D341Med (cell line): ENCODE measurements around the gene GNAZ.
A peak's percentile ranks its signal among the peaks of the same experiment; 100 is the strongest.

Experiments used
- DNase-seq: peaks from one replicate; pipeline ENCODE4 v3.0.0; 2012; ENCODE audit warnings: low spot score

GNAZ gene

DNA sequence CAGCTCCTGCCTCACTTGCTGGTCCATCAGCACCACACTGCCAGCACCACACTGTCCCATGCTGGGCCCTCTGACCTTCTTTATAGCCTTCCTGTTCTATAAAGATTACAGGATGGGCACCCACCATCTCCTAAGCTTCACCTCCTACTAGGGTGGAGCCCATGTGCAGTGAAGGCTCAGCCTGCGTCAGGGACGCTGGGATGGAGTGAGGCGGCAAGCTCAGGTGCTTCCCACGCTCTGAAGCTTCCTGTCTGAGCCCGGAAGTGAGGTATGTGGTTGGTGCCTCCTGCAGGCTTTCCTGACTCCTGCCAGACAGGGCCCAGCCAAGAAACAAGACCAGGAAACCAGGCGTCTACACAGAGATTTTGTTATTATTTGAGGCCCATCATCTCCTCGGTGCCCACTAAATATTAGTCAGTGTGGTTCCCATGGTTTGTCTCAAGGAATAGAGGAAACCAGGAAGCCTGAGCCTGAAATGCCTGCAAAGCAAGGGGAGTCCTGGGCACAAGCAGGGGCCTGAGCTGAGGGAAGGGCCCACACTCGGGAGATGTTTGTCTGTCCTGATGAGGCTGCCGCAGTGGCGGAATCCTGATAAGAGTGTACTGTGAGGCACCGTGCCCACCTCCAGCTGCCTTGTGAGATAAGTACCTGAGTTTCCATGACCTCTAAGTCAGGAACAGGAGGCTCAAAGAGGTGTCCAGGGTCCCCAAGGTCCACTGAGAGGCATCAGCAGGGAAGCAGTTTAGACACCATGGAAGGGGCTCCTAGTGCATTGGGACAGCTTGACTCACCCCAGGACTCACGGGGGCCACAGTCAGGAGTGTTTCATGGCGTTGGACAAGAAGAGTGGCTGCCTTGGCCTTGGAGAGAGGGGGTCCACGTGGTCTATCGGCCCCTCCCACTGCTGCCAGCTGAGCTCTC lies 49.4 kb downstream of the GNAZ start:
- DNase-seq, result no peak

DNA sequence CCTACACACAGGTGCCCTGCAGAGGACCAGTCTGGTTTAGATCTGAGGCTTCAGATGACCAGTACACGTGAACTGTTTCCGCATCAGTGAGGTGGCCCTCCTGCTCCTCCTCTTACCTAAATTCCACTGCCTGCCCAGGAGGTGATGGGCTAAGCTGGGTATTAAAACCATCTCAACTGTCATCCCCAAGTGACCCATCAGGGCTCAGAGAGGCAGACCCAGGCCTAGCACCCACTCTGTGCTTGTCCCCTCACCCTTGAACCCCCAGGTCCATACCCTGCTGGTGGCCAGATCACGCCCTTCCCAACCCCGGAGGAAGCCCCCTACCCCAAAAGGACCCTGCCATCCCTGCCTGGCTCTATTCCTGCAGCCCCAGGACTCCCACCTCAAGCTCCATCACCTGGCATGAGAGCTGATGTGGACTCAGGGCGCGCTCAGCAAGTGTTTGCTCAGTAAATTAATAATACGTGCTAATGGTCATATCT lies 50.1 kb downstream of the GNAZ start:
- no peak for DNase-seq

DNA sequence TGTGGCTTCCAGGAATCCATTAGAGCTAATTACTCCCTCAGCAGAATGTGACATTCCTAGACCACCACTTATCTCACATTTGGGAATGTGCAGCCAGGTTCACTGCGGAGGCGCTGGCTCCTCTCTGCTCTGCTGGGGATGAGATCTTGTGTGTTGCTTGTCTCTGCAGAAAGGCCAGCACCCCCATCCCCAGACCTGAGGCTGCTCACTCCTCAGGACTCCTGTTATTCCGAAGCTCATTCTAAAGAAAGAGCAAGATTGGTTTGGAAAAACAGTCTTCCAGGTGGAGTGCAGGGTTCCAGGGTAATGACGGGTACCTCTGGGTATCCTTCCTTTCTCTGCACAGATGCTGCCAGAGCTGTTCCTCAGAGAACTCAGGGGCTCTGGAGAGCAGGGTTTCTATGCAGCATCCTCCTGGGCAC lies 50.7 kb downstream of the GNAZ start:
- DNase-seq, result no peak

DNA sequence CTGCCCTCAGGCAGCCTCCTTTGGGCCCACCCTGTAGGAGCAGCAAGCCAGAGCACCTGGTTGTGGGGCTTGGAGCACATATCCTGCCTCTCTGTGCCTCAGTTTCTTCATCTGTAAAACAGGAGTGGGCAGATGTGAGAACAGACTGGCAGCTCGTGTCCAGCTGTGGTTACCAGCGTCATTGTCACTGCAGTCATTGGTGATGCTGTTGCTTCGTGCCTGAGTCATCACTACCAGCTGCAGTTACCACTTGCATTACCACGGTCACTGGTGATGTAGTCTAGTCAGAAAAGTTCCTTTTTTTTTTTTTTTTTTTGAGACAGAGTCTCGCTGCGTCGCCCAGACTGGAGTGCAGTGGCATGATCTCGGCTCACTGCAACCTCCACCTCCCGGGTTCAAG lies 51.1 kb downstream of the GNAZ start:
- no peak for DNase-seq

DNA sequence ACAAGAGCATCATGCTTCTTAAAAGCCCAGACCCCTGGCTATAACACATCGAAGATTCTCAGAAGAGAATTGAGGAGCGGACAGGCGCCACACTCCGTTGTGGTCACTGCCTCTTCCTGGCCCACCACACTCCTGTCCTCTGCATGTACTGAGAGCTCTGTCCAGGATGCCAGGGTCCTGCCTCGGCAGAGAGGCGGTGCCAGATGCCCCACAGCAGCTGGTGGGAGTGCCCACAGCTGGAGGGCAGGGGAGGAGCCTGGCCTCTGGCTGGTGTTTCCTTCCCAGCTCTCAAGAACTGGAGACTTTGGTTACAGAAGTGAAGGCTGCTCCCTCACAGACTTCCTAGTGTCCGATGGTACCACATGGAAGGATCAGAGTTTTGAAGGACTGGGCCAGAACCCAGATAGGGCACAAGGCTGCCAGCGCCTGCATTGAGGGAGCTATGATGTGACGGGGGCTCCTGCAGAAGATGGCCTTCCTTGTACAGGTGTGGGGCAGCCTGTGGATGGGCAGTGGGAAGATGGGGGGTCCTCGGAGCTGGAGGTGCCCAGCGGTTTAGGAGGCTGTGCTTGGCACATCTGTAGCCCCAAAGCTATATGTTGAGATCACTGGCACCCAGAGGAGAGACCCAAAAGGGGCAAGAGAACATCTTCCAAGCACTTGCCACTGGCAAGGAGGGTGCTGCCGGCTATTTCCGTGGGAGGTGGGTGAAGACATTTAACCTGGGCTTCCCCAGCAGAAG lies 52.1 kb downstream of the GNAZ start:
- no peak for DNase-seq

DNA sequence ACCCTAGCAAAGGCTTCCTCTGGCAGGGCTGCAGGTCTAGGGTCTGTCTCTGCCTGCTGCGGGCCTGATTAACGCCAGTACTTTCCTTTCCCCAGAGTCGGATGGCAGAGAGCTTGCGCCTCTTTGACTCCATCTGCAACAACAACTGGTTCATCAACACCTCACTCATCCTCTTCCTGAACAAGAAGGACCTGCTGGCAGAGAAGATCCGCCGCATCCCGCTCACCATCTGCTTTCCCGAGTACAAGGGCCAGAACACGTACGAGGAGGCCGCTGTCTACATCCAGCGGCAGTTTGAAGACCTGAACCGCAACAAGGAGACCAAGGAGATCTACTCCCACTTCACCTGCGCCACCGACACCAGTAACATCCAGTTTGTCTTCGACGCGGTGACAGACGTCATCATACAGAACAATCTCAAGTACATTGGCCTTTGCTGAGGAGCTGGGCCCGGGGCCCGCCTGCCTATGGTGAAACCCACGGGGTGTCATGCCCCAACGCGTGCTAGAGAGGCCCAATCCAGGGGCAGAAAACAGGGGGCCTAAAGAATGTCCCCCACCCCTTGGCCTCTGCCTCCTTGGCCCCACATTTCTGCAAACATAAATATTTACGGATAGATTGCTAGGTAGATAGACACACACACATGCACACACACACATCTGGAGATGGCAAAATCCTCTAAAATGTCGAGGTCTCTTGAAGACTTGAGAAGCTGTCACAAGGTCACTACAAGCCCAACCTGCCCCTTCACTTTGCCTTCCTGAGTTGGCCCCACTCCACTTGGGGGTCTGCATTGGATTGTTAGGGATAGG lies 52.9 kb downstream of the GNAZ start:
- DNase-seq, result no peak

DNA sequence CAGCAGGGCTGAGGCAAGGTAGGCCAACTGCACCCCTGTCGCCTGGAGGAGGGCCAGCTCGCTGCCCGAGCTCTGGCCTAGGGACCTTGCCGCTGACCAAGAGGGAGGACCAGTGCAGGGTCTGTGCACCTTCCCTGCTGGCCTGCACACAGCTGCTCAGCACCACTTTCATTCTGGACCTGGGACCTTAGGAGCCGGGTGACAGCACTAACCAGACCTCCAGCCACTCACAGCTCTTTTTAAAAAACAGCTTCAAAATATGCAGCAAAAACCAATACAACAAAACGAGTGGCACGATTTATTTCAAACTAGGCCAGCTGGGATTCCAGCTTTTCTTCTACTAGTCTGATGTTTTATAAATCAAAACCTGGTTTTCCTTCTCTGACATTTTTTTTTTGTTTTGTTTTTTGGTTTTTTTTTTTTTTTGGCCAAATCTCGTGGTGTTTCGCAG lies 53.5 kb downstream of the GNAZ start:
- DNase-seq, result no peak

DNA sequence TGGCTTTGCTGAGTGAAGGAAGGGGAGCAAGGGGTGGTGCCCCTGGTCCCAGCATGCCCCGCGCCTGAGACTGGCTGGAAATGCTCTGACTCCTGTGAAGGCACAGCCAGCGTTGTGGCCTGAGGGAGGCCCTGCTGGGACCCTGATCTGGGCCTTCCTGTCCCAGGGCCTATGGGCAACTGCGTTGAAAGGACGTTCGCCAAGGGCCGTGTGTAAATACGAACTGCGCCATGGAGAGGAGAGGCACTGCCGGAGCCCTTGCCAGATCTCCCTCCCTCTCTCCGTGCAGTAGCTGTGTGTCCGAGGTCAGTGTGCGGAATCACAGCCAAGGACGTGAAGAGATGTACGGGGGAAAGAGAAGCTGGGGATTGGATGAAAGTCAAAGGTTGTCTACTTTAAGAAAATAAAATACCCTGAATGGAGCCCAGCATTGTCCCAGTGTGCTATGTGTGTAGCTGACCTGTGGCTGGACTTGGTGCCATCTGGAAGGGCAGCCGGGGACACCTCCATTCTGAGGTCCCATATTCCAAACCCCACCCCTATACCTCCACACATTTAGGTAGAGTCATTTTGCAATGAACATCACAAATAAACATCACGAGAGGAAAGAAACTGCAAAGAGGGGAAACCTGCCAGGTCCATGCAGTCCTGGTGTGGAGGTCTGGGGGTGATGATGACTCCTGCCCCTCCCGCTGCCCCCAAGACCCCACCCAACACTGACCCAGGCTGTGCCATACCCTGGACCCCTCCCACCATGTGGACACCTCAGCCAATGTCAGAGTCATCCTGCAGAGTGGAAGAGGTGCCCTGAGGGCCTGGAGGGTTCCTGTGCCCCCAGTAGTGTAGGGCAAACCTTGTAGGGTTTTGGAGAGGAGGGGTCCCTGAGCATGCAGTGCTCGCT lies 54.5 kb downstream of the GNAZ start:
- DNase-seq, result no peak

DNA sequence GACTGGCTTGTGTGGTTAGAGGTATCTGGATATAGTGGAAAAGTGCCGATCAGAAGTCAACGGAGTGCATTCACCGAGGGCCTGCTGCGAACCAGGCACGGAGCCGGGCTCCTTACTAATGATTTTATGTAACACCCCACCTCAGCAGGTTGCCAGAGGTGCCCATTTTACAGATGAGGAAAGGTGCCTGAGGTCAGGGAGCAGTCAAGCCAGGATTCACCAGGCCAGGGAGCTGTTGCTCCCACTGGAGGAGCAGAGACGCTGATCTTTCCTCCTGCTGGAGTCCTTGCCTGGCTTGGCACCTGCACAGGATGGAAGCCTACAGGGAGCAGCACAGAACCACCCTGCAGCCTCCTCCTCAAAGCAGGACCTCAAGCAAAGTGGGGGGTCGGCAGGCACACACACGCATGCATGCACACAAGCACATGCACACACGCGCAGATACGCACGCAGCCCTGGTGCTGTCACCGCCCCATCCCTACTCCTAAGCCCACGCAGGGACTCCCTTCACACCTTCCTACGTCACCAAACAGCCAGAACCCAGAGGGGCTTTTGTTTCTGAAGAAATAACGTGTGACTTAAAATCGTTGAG lies 55.3 kb downstream of the GNAZ start:
- no peak for DNase-seq

DNA sequence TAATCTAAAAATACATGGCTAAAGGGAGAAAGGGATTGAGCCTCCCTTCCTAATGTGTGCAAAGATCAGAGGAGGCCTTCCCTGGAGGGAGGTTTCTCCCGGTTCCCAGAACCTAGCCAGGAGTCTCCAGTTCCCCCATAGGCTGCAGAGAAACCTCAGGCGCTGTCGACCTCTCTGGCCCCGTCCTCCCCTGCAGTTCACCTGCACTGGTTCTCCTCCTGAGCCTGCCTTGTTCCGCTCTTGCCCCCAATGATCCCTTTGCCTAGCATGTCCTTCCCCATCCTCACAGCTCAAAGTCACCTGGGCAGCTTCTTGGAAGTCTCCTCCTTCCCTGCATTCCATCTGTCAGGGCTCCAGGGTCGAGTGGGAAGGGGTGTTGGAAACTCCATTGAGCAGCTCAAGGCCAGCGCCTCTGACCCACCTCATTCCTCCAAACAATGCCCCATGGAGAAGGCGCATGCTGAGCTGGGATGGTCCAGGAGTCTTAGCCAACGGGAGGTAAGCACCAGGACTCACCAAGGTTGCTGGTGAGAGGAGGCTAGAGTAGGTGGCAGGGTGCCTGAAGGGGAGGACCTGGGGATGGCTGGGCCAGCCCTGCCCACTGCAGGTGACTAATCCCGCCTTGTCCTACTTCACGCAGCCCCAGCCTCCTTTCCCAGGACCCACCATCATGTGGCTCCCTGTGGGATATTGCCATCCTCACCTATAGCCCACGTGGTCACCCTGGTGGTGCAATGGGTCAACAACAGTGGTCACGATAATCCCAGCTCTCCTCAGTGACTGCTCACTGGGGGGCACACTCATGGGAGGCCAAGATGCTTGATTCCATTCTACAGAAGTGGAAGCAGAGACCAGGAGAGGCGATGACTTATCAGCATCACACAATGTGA lies 56.1 kb downstream of the GNAZ start:
- DNase-seq, result no peak

DNA sequence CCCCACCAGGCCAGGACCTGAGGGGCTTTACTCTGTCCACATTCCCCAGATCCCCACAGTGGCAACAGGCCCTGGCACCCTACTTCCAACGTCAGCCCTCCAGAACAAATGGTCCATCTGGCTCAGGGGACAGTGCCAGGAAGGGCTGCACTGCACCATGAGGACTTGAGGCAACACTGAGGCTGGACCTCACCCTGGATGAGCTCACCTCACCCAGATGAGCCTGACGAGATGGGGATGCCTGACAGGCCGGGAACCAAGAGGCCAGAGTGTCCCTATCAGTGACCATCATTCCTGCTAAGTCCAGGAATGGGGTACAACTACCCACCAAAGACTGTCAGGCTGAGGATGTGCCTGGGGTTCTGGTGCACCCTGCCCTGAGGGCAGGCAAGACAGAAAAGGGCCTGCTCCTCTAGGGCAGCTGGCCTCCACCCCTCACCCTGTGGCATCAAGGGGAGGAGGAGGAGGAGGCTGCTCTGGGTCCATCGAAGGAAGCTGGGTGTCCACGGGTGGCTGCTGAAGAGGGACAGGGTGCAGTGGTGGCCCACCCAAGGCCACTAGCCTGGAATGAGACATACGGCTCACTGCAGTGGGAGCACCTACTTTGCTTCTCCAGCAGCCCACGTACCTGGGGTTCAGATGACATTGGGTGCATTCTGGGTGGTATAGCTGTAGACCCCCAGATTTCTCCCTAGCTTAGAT lies 56.9 kb downstream of the GNAZ start:
- no peak for DNase-seq

DNA sequence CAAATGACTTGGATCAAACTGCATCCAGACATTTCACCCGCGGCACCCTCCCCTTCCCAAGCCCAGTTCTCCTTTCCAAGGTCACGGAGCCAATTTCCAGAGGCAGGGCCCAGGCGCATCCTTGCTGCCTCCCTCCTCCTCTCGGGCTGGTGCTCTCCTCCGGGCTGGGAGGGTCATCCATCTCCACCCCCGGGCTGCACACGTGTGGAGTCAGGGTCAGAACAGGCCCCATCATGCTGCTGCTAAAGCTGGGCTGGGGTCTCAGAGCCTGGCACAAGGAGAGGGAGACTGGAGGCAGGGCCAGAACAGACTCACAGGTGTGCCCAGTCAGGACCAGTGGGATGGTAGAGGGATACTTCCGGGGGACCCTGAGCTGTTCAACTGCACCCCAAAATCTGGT lies 57.5 kb downstream of the GNAZ start:
- DNase-seq, result no peak

DNA sequence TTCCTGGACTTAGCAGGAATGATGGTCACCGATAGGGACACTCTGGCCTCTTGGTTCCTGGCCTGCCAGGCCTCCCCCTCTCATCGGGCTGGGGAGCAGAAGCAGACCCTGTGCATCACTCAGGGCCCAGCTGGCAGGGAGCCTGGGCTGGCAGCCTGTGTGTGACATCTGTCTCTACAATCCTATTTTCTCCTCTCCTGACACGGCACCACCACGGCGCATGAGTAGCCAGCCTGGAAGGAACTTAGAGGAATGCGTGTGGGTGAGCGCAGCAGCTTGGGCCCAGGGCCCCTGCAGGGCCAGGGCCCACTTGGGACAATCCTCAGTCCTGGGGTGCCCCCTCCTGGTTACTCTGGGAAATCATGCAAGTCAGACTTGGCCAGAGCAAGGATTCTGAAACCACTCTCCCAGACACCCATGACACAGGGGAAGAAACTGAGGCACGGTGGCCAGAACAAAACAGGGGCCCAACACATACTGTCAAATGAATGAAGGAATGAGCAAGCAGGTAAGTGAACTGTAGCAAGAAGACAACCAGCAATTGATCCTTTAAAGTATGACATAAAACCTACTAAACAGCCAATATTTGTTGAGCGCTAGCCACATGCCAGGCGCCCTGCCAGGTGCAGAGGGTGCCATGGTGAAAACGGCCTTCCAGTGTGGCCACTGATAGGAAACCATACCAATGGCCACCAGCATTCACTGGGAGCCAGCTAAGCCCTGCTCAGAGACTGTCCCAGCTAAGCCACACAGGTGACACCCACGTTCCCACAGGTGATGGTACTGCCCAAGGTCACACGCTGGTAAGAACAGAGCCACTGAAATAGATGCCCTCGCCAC lies 58.2 kb downstream of the GNAZ start:
- DNase-seq, result peak; percentile 94

DNA sequence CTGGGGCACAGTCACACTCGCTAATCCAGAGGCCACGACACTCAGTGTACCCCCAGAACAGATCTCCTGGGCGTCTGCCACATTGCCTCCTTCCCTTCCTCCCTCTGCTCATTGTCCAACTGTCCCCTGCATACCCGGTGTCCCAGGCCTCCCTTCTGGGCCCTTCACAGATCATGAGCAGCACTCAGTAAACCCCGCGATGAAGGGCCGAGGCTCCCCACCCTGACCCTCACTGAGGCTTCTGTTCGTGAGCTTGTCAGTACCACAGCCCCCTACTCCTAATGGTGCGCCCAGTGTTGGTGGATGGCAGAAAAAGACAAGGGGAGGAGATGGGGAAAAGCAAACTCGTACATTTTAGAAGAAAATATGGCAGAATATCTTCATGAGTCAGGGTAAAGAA lies 58.8 kb downstream of the GNAZ start:
- DNase-seq, result no peak

DNA sequence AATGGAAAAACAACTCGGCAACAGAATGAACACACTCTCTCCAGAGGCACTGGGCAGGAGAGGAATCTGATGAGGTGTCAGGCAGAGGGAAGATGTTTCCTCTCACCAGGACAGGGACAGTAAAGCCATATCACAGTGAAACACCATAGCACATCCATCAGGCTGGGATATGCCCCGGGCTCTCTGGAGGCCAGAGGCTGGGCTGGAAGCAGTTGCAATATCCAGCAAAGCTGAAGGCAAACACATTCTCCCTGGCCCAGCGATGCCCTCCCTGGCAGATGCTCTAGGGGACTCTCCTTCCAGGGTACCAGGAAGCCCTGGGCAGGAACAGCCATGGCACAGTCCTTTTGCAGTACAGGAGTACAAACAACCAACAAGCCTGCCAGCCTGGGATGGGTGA lies 60.4 kb downstream of the GNAZ start:
- no peak for DNase-seq

DNA sequence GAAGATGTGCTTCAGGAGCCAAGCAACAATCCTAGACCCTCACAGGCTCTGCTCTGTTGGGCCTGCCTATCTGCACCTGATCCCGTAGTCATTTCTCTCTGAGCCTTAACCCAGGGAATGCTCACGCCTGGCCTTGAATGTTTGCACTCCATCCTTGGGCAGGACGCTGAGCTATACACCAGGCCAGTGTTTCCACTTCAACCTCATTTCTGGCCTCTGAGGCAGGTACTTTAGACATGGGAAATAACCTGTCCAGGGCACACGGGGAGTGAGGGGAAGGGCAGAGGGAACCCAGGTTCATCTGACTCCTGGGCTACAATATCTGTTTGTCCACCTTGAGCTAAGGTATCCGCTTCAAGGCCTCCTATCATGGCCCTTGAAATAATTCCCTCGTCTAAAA lies 61.6 kb downstream of the GNAZ start:
- no peak for DNase-seq

DNA sequence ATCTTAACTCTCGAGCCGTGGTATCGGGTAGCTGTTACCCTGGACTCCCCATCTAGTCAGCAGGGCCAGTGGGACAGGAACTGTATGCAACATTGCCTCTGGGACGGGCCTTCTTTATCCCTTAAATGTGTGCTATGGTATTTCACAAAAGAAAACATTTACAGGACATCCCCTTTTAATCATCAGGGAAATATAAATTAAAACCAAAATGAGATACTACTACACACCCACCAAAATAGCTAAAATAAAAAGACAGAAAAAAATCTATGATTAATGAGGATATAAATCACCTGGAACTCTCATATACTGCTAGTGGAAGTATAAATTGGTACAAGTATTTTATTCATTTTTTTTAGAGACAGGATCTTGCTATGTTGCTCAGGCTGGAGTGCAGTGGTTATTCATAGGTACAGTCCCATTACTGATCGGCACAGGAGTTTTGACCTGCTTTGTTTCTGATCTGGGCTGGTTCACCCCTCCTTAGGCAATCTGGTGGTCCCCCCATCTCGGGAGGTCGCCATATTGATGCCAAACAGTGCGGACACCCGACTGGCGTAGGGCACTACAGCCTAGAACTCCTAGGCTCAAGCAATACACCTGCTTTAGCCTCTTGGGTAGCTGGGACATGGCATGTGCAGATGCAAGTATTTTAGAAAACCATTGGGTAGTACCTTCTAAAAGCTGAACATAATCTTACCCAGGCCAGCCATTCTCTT lies 62.2 kb downstream of the GNAZ start:
- DNase-seq, result no peak

DNA sequence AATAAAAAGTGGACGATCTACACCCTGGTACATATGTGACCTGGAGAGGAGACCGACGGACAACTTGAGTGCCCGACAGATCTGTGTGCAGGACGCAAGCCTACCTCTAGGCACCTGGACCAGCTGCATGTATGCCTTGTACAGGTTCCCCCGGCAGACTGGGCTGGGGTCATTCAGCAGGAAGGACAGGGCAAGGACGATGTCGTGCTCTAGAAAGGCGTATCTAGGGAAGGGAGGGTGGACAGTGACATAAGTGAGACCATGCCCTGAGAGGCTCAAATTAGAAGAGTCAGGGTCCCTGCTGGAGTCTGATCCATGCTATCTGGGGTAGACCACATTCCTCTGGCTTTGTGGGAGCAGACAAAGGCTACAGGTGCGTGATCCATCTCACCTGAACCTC lies 63.6 kb downstream of the GNAZ start:
- DNase-seq, result no peak
